Measurements from ENCODE around the gene SPOCK3. TPM values are rescaled to one million over a fixed set of nuclear protein-coding genes. Genes with fewer than 3 reads are reported as not detected.

Gene SPOCK3
- total RNA-seq, 4 donors from 2014 or later, result 0.16 to 0.58 (median 0.36) TPM; not detected in 1

DNA sequence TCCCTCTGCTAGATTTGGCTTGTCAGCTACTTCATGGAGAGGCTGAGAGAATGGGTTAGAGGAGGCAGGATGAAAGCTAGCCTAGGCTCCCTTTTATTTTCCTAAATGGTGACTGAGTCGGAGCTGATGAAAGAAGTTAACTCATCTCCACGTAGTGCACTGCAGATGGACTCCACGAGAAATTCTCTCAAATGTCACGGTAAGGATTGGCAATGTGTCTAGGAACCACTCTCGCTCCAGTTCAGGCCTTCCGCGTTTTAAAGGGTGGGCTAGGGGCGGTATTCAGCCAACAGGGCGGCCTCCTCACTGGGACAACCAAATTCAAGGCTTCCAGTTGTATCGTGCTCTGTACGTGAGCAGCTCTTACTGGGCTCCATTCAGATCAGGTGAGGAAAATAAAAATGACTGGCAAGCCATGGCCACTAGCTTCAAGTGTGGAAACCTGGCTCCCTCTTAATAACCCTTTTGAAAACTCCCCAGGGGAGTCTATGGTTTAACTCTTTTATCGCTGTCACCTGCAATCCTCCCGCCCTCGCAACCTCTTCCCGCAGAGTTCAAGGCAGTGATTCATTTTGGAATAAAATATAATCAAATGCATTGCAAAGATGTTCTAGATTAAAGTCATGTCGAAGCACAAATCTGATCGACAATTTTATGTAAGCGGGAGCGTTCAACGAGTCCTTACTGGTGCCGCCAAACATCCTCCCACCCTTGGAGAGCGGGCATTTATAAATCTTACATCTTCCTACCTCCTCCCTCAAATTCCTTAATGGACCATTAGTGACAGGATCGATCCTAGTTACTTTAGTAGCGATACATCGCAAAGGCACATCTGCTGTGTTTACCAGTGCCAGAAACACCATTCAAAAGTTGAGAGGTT is 1.2 kb downstream of the SPOCK3 start:
- H3K9me3 ChIP-seq, result no peaks in the 10 kb centered on the region
- DNase-seq, result no peak
- TF ChIP-seq, protein P1, sequence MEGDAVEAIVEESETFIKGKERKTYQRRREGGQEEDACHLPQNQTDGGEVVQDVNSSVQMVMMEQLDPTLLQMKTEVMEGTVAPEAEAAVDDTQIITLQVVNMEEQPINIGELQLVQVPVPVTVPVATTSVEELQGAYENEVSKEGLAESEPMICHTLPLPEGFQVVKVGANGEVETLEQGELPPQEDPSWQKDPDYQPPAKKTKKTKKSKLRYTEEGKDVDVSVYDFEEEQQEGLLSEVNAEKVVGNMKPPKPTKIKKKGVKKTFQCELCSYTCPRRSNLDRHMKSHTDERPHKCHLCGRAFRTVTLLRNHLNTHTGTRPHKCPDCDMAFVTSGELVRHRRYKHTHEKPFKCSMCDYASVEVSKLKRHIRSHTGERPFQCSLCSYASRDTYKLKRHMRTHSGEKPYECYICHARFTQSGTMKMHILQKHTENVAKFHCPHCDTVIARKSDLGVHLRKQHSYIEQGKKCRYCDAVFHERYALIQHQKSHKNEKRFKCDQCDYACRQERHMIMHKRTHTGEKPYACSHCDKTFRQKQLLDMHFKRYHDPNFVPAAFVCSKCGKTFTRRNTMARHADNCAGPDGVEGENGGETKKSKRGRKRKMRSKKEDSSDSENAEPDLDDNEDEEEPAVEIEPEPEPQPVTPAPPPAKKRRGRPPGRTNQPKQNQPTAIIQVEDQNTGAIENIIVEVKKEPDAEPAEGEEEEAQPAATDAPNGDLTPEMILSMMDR (IDR thresholded peaks at IDR 0.05 in 4 of 5, conservative IDR thresholded peaks at IDR 0.05 in 1 of 5), result no peak
- TF ChIP-seq POLR2A (IDR thresholded peaks at IDR 0.05), result no peak
- no peak for ATAC-seq
- peak overlapping the region in 2 of 4 donors; percentile 41 to 48 for H3K4me3 ChIP-seq
- H3K4me1 ChIP-seq, result peaks cover 0 to 4% of the 10 kb centered on the region in 2 donors
- no peak overlapping the region for H3K27ac ChIP-seq
- intact Hi-C loops (cut with DNase I; ENCODE audit: low total_unique reads), result no loop called here
- no peaks in the 10 kb centered on the region for H3K36me3 ChIP-seq
- in situ Hi-C loops (cut with MboI; ENCODE audit: low sequenced_read_pairs in 4 of 4), result no loop called here
- H3K27me3 ChIP-seq, result peaks cover 30 to 44% (median 42%) of the 10 kb centered on the region in 3 donors

DNA sequence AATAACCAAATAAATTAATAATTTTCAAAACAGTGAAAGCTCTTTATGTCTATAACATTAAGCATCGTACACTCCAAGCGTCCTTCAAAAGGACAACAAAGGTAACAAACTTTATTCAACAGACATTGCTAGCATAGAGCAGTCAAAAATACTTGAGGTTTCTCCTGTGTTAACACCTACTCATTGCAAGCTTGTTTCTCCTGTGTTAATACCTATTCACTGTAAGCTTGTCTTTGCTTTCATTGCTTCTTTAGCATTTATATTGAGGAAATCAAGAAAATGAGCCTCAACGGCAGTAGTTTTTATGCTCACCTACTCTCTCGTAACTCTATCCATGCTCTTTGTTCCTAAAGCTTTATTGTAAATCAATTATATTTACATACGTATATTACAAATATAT is 3.5 kb downstream of the SPOCK3 start:
- no peak for TF ChIP-seq POLR2A (IDR thresholded peaks at IDR 0.05)
- TF ChIP-seq, protein P1 (IDR thresholded peaks at IDR 0.05 in 4 of 5, conservative IDR thresholded peaks at IDR 0.05 in 1 of 5), result no peak
- Histone ChIP-seq H3K4me1 (peaks cover 0 to 4% of the 10 kb centered on the region in 2 donors), H3K4me3 (no peak overlapping the region), H3K27ac (no peak overlapping the region), H3K36me3 (no peaks in the 10 kb centered on the region), H3K27me3 (peaks cover 25 to 33% (median 29%) of the 10 kb centered on the region in 3 donors), H3K9me3 (no peaks in the 10 kb centered on the region)
- in situ Hi-C loops (cut with MboI; ENCODE audit: low sequenced_read_pairs in 4 of 4), result no loop called here
- ATAC-seq (no peak), DNase-seq (no peak)
- intact Hi-C loops (cut with DNase I; ENCODE audit: low total_unique reads), result no loop called here

DNA sequence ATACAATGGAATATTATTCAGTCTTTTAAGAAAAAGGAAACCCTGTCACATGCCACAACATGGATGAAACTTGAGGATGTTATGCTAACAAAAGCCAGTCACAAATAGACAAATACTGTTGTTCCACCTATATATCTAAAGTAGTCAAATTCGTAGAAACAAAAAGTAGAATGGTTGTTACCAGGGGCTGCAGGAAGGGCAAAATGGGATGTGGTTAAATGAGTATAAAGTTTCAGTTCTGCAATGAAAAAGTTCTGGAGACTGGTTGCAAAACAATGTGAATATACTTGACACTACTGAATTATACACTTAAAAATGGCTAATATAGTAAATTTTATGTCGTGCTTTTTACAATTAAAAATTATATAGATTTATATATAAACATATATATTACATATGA is 12.2 kb downstream of the SPOCK3 start:
- Histone ChIP-seq H3K4me3 (no peak overlapping the region), H3K4me1 (peaks cover 0 to 11% of the 10 kb centered on the region in 2 donors), H3K27me3 (no peaks in the 10 kb centered on the region), H3K27ac (no peak overlapping the region), H3K9me3 (peaks cover 0 to 3% (median 0%) of the 10 kb centered on the region in 3 donors), H3K36me3 (no peaks in the 10 kb centered on the region)
- DNase-seq, result no peak
- no peak for ATAC-seq
- intact Hi-C loops (cut with DNase I; ENCODE audit: low total_unique reads) (no loop called here), in situ Hi-C loops (cut with MboI; ENCODE audit: low sequenced_read_pairs in 4 of 4) (no loop called here)
- TF ChIP-seq, protein P1 (IDR thresholded peaks at IDR 0.05 in 4 of 5, conservative IDR thresholded peaks at IDR 0.05 in 1 of 5), result no peak
- TF ChIP-seq POLR2A (IDR thresholded peaks at IDR 0.05), result no peak

DNA sequence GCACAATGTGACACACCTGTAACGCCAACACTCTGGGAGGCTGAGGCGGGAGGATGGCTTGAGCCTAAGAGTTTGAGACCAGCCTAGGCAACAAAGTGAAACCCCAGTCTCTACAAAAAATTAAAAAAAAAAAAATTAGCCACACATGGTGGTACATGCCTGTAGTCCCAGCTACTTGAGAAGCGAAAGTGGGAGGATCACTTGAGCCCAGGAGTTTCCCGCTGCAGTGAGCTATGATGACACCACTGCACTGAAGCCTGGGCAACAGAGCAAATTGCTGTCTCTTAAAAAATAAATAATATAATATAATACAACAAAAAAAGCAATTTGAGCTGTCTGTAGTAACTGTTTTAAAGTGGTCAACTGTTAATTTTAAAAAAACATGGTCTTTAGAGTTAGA is 13.2 kb downstream of the SPOCK3 start:
- TF ChIP-seq, protein P1 (IDR thresholded peaks at IDR 0.05 in 4 of 5, conservative IDR thresholded peaks at IDR 0.05 in 1 of 5), result no peak
- TF ChIP-seq POLR2A (IDR thresholded peaks at IDR 0.05), result no peak
- peaks cover 0 to 11% of the 10 kb centered on the region in 2 donors for H3K4me1 ChIP-seq
- ATAC-seq (no peak), DNase-seq (no peak)
- no peaks in the 10 kb centered on the region for H3K27me3 ChIP-seq
- peaks cover 0 to 3% (median 0%) of the 10 kb centered on the region in 3 donors for H3K9me3 ChIP-seq
- no peak overlapping the region for H3K4me3 ChIP-seq
- in situ Hi-C loops (cut with MboI; ENCODE audit: low sequenced_read_pairs in 4 of 4), result no loop called here
- H3K27ac ChIP-seq, result no peak overlapping the region
- intact Hi-C loops (cut with DNase I; ENCODE audit: low total_unique reads), result no loop called here
- H3K36me3 ChIP-seq, result no peaks in the 10 kb centered on the region
